ENCODE results near the gene APC2.

The APC2 gene

DNA sequence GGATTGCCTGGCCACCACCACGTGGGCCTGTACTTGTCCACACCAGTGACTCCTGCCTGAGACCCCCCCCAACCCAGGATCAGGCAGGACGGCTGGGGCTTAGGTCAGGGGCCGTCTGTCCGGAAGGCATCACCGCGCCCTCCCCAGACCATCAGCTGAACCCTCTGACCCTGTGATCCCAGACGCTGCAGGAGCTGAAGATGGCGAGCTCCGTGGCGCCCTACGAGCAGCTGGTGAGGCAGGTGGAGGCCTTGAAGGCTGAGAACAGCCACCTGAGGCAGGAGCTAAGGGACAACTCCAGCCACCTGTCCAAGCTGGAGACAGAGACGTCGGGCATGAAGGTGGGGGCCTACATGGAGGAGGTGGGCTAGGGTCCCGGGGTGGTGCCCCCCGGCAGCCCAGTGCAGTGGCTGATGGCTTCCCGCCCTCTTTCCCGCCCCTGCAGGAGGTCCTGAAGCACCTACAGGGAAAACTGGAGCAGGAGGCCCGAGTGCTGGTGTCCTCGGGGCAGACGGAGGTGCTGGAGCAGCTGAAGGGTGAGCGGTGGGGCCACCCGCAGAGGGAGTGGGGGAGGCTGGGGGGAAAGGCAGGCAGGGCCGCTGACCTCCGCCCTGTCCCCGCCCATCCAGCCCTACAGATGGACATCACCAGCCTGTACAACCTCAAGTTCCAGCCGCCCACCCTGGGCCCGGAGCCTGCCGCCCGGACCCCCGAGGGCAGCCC is 3.0 kb downstream of the APC2 start:
- Histone ChIP-seq H3K4me1 (ENCODE audit: control insufficient read depth, insufficient read depth, low read length) (peaks cover 12% of the 10 kb centered on the region), H3K4me3 (ENCODE audit: low read length in 2 of 2) (no peak overlapping the region), H3K27me3 (ENCODE audit: control insufficient read depth in 1 of 2, insufficient read depth in 2 of 2, low read length in 2 of 2) (peaks cover 70 to 84% of the 10 kb centered on the region in 2 donors), H3K27ac (ENCODE audit: low read length) (no peak overlapping the region), H3K9ac (ENCODE audit: low read length in 2 of 2) (no peak overlapping the region), H3K9me3 (ENCODE audit: control insufficient read depth in 2 of 2, low read length in 2 of 2) (no peaks in the 10 kb centered on the region), H3K36me3 (ENCODE audit: control insufficient read depth in 2 of 2, insufficient read depth in 2 of 2, low read length in 2 of 2) (no peaks in the 10 kb centered on the region)

DNA sequence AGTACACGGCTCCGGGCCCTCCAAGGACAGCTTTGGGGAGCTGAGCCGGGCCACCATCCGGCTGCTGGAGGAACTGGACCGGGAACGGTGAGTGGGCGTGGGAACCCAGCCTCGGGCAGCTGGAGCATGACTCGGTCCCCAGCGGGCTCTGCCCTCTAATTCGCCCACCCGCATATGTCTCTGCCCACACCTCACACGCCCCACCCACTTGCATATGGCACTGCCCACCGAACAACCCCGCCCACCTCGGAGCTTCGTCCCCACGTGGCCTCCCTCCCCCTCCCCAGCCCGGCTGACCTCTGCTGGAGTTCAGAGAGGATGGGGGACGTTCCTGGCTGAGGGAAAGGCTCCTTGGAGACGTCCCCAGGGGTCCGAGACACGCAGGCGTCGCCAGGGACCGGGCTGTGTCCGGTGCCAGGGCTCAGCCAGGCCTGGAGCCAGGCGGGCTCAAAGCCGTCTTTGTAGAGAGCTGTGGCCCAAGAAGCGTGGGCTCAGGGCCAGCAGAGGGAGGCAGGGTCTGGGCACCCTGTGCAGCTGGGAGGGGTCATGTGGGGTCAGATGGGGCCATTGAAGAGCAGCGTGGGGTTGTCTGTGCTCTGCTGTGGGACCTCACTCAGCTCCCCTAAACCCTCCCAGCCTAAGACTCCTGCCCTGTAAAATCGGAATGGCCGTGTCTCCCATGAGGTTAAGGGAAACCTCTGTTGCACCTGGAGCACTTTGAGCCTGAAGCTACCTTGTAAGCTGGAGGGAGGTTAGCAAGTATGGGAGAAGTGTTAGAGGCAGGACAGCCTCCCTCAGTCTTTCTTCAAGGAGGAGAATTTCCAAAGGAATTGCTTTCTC is 3.8 kb downstream of the APC2 start:
- no peak overlapping the region for H3K27ac ChIP-seq (ENCODE audit: low read length)
- H3K36me3 ChIP-seq (ENCODE audit: control insufficient read depth in 2 of 2, insufficient read depth in 2 of 2, low read length in 2 of 2), result no peaks in the 10 kb centered on the region
- no peaks in the 10 kb centered on the region for H3K9me3 ChIP-seq (ENCODE audit: control insufficient read depth in 2 of 2, low read length in 2 of 2)
- no peak overlapping the region for H3K4me3 ChIP-seq (ENCODE audit: low read length in 2 of 2)
- peaks cover 69 to 85% of the 10 kb centered on the region in 2 donors for H3K27me3 ChIP-seq (ENCODE audit: control insufficient read depth in 1 of 2, insufficient read depth in 2 of 2, low read length in 2 of 2)
- H3K4me1 ChIP-seq (ENCODE audit: control insufficient read depth, insufficient read depth, low read length), result peaks cover 12% of the 10 kb centered on the region
- H3K9ac ChIP-seq (ENCODE audit: low read length in 2 of 2), result no peak overlapping the region

DNA sequence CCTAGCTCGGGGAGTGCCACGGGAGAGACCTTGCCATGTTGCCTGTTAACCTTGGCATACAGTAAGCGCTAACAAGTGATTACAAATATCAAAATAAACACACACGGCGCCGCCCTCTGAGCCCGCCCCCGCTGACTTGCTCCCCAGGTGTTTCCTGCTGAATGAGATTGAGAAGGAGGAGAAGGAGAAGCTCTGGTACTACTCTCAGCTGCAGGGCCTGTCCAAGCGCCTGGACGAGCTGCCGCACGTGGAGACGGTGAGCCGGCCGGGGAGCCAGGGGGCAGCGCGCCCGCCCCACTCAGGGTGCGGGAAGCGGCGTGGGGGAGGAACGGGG is 5.0 kb downstream of the APC2 start:
- no peak overlapping the region for H3K27ac ChIP-seq (ENCODE audit: low read length)

DNA sequence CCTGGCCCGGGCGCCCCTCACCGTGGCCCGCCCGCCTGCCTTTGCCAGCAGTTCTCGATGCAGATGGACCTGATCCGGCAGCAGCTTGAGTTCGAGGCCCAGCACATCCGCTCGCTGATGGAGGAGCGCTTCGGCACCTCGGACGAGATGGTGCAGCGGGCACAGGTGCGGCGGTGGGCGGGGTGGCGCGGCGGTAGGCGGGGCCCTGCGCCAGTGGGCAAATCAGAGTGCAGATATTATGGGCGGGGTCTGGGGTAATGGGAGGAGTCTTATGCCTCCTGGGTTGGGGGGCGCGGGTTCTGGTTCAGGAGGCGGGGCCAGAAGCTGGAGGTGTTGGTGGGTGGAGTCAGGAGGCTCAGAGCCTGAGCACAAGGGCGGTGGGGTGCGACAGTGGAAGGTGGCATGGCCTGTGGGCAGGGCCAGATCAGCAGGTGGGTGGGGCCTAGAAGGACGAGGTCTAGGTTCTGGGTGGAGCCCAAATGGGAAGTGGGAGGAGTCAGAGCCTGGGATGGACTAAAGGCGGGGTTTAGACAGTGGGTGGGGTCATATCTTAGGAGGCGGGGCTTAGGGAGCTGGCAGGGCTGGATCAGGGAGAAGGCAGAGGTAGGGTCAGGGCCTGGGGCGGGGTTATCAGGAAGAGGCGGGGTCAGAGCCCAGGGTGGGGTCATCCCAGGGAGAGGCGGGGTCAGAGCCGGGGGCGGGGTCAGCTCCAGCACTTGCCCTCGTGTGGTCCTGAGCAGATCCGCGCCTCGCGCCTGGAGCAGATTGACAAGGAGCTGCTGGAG is 5.6 kb downstream of the APC2 start:
- Histone ChIP-seq H3K27me3 (ENCODE audit: control insufficient read depth in 1 of 2, insufficient read depth in 2 of 2, low read length in 2 of 2) (peaks cover 57 to 67% of the 10 kb centered on the region in 2 donors), H3K9me3 (ENCODE audit: control insufficient read depth in 2 of 2, low read length in 2 of 2) (no peaks in the 10 kb centered on the region), H3K36me3 (ENCODE audit: control insufficient read depth in 2 of 2, insufficient read depth in 2 of 2, low read length in 2 of 2) (no peaks in the 10 kb centered on the region), H3K4me1 (ENCODE audit: control insufficient read depth, insufficient read depth, low read length) (peaks cover 12% of the 10 kb centered on the region), H3K27ac (ENCODE audit: low read length) (no peak overlapping the region), H3K4me3 (ENCODE audit: low read length in 2 of 2) (no peak overlapping the region), H3K9ac (ENCODE audit: low read length in 2 of 2) (no peak overlapping the region)

More for the DNA sequence above, 5.0 kb downstream of the APC2 start:
- H3K27me3 ChIP-seq (ENCODE audit: control insufficient read depth in 1 of 2, insufficient read depth in 2 of 2, low read length in 2 of 2), result peaks cover 61 to 73% of the 10 kb centered on the region in 2 donors
- H3K4me1 ChIP-seq (ENCODE audit: control insufficient read depth, insufficient read depth, low read length), result peaks cover 12% of the 10 kb centered on the region
- no peak overlapping the region for H3K4me3 ChIP-seq (ENCODE audit: low read length in 2 of 2)
- no peaks in the 10 kb centered on the region for H3K36me3 ChIP-seq (ENCODE audit: control insufficient read depth in 2 of 2, insufficient read depth in 2 of 2, low read length in 2 of 2)
- no peak overlapping the region for H3K9ac ChIP-seq (ENCODE audit: low read length in 2 of 2)
- no peaks in the 10 kb centered on the region for H3K9me3 ChIP-seq (ENCODE audit: control insufficient read depth in 2 of 2, low read length in 2 of 2)

DNA sequence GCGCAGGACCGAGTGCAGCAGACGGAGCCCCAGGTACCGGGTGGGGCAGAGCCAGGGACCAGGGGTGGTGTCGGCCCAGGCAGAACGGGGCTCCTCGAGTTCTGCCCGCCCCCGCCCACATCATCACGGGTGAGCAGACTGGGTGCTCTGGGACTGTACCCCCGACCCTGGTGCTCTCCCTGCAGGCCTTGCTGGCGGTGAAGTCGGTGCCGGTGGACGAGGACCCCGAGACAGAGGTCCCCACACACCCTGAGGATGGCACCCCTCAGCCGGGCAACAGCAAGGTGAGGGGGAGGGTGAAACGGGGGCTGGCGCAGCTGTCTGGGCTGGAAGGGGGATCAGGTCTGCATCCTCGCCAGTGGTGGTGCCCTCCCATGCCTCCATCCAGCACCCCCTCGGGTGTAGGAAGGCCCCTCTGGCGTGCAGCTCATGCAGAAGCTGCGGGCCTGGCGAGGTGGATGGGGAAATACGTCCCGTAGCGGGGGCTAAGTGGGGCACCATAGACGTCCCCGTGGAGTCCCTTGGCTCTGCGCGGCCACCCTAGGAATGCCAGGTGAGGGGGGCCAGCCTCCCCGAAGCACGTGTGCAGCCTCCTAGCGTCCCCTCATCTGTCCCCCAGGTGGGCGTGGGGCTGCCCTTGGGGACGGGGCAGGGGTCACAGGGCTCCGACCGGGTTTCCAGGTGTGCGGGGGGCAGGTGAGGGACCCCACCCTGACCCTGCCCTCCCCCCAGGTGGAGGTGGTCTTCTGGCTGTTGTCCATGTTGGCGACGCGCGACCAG is 6.4 kb downstream of the APC2 start:
- no peaks in the 10 kb centered on the region for H3K36me3 ChIP-seq (ENCODE audit: control insufficient read depth in 2 of 2, insufficient read depth in 2 of 2, low read length in 2 of 2)
- no peaks in the 10 kb centered on the region for H3K9me3 ChIP-seq (ENCODE audit: control insufficient read depth in 2 of 2, low read length in 2 of 2)
- H3K27ac ChIP-seq (ENCODE audit: low read length), result no peak overlapping the region
- no peak overlapping the region for H3K4me3 ChIP-seq (ENCODE audit: low read length in 2 of 2)
- H3K4me1 ChIP-seq (ENCODE audit: control insufficient read depth, insufficient read depth, low read length), result peaks cover 12% of the 10 kb centered on the region
- no peak overlapping the region for H3K9ac ChIP-seq (ENCODE audit: low read length in 2 of 2)
- peaks cover 49 to 60% of the 10 kb centered on the region in 2 donors for H3K27me3 ChIP-seq (ENCODE audit: control insufficient read depth in 1 of 2, insufficient read depth in 2 of 2, low read length in 2 of 2)

DNA sequence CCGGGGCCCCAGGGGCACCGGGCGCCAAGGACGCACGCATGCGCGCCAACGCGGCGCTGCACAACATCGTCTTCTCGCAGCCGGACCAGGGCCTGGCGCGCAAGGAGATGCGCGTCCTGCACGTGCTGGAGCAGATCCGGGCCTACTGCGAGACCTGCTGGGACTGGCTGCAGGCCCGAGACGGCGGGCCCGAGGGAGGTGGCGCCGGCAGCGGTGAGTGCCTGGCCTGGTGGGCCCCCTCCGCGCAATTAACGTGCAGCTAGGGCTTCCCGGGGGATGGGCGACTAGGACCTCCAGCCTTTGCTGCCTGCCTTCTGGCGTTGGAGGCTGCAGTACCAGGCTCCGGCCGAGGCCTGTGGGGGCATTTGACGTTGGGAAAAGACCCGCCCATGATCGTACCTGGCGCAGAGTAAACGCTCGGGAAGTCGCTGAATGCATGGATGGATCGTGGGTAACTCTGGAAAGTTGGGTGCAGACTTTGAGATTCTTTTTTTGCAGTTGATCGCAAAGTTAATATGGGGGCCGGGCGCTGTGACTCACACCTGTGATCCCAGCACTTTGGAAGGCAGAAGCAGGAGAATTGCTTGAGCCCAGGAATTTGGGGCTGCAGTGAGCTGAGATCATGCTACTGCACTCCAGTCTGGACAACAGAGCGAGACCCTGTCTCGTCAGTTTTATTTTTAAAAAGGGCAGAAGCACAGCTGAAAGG is 7.3 kb downstream of the APC2 start:
- Histone ChIP-seq H3K27ac (ENCODE audit: low read length) (no peak overlapping the region), H3K9me3 (ENCODE audit: control insufficient read depth in 2 of 2, low read length in 2 of 2) (no peaks in the 10 kb centered on the region), H3K4me3 (ENCODE audit: low read length in 2 of 2) (no peak overlapping the region), H3K9ac (ENCODE audit: low read length in 2 of 2) (no peak overlapping the region), H3K36me3 (ENCODE audit: control insufficient read depth in 2 of 2, insufficient read depth in 2 of 2, low read length in 2 of 2) (no peaks in the 10 kb centered on the region), H3K27me3 (ENCODE audit: control insufficient read depth in 1 of 2, insufficient read depth in 2 of 2, low read length in 2 of 2) (peaks cover 43 to 51% of the 10 kb centered on the region in 2 donors), H3K4me1 (ENCODE audit: control insufficient read depth, insufficient read depth, low read length) (peaks cover 12% of the 10 kb centered on the region)

DNA sequence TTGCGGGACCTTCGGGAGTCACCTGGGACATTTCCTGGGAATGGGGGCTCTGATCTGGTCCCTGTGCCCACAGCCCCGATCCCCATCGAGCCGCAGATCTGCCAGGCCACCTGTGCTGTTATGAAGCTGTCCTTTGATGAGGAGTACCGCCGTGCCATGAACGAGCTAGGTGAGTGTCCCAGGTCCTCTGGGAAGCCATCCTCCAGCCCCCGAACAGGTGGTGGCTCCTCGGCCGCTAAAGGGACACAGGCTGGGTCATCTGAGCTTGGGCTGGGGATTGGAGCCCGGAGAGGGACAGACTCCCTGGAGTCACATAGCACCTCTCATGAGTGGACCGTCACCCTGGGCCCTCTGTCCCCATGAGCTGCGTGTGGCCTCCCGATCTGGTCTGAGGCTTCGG is 8.0 kb downstream of the APC2 start:
- Histone ChIP-seq H3K4me1 (ENCODE audit: control insufficient read depth, insufficient read depth, low read length) (peaks cover 12% of the 10 kb centered on the region), H3K36me3 (ENCODE audit: control insufficient read depth in 2 of 2, insufficient read depth in 2 of 2, low read length in 2 of 2) (no peaks in the 10 kb centered on the region), H3K27ac (ENCODE audit: low read length) (no peak overlapping the region), H3K4me3 (ENCODE audit: low read length in 2 of 2) (no peak overlapping the region), H3K9ac (ENCODE audit: low read length in 2 of 2) (no peak overlapping the region), H3K9me3 (ENCODE audit: control insufficient read depth in 2 of 2, low read length in 2 of 2) (no peaks in the 10 kb centered on the region), H3K27me3 (ENCODE audit: control insufficient read depth in 1 of 2, insufficient read depth in 2 of 2, low read length in 2 of 2) (peaks cover 36 to 44% of the 10 kb centered on the region in 2 donors)

DNA sequence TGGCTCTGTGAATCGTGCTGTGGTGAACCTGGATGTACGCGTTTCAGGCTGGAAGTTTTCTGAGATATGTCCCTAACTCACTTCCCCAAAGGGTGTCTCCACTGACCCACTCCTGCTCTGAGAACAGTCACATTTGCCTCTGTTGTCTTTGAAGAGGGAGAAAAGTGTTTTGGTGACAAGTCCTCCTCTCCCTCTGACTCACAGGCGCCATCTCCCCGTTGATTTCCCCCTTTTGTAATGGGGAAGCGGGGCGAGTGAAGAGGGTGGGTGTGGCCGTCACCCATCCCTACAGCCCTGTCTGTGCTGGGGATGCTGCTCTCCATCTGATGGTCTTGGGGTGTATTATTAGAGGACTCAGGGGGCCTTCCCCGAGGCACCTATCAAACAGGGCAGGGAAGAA is 9.6 kb downstream of the APC2 start:
- H3K36me3 ChIP-seq (ENCODE audit: control insufficient read depth in 2 of 2, insufficient read depth in 2 of 2, low read length in 2 of 2), result no peaks in the 10 kb centered on the region
- peaks cover 24 to 31% of the 10 kb centered on the region in 2 donors for H3K27me3 ChIP-seq (ENCODE audit: control insufficient read depth in 1 of 2, insufficient read depth in 2 of 2, low read length in 2 of 2)
- H3K4me1 ChIP-seq (ENCODE audit: control insufficient read depth, insufficient read depth, low read length), result peaks cover 4% of the 10 kb centered on the region
- H3K9ac ChIP-seq (ENCODE audit: low read length in 2 of 2), result no peak overlapping the region
- no peak overlapping the region for H3K27ac ChIP-seq (ENCODE audit: low read length)
- no peak overlapping the region for H3K4me3 ChIP-seq (ENCODE audit: low read length in 2 of 2)
- H3K9me3 ChIP-seq (ENCODE audit: control insufficient read depth in 2 of 2, low read length in 2 of 2), result no peaks in the 10 kb centered on the region

DNA sequence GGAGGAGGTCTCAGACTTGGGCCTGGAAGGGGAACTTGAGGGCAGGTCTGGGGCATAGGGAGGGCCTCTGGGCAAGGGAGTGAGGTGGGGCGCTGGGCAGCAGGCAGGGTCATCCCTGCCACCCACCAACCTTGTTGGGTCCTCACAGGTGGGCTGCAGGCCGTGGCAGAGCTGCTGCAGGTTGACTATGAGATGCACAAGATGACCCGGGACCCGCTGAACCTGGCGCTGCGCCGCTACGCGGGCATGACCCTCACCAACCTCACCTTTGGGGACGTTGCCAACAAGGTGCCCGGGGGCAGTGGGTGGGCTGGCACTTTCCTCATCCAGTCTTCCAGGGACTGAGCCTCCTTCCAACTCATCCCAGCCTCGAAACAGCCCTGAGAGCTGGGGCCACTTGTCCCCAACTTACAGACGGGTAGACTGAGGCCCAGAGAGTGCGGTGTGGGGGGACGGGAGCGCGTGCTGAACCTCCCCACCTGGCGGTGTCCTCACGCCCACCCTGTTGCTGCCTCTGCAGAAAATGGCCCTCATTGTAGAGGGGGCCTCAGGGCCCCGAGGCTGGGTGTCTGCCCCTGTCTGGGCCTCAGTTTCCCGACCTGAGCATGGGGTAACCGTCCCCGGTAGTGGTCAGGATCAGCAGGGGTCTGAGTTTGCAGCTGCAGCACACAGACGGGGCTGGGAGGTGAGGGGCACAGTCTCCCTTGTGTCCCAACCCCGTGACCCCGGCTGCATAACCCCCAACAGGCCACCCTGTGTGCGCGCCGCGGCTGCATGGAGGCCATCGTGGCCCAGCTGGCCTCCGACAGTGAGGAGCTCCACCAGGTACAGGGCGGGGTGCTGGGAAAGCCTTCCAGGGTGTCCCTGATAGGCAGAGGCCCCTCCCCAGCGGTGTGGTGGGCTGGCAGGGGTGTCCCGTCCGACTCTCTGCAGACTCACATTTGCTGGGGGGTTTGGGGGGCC is 10.4 kb downstream of the APC2 start:
- Histone ChIP-seq H3K4me1 (ENCODE audit: control insufficient read depth, insufficient read depth, low read length) (peaks cover 7% of the 10 kb centered on the region), H3K27me3 (ENCODE audit: control insufficient read depth in 1 of 2, insufficient read depth in 2 of 2, low read length in 2 of 2) (peaks cover 22 to 29% of the 10 kb centered on the region in 2 donors), H3K4me3 (ENCODE audit: low read length in 2 of 2) (no peak overlapping the region), H3K27ac (ENCODE audit: low read length) (no peak overlapping the region), H3K9me3 (ENCODE audit: control insufficient read depth in 2 of 2, low read length in 2 of 2) (no peaks in the 10 kb centered on the region), H3K9ac (ENCODE audit: low read length in 2 of 2) (no peak overlapping the region), H3K36me3 (ENCODE audit: control insufficient read depth in 2 of 2, insufficient read depth in 2 of 2, low read length in 2 of 2) (no peaks in the 10 kb centered on the region)
